GM18870 (cell line): ENCODE data around the gene IFNK.

Source experiments
- ATAC-seq: cut with Tn5 transposase; IDR thresholded peaks from one replicate; pipeline ENCODE4 v1.9.1; 2021; ENCODE audit warnings: moderate library complexity; ENCODE audit not compliant: unreplicated experiment

IFNK gene

DNA sequence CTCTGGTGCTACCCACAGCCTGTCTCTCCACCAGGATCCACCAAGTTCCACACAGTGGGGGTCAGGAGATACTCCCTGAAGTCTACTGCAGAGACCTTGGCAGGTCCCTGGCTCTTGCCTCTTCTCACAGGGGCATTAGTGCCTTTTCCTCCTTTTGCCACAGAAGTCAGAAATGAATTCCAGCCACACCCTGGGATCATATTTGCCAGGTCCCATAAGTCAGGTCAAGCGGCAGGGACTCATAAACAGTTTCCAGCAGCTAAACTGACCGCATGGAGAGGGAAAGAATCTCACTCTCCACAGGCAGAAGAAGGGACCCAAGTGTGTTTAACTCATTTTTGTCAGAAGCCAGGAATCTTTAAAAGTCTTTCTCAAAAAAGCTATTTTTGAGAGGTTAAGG, 13.3 kb upstream of the IFNK start:
- no peak for ATAC-seq

DNA sequence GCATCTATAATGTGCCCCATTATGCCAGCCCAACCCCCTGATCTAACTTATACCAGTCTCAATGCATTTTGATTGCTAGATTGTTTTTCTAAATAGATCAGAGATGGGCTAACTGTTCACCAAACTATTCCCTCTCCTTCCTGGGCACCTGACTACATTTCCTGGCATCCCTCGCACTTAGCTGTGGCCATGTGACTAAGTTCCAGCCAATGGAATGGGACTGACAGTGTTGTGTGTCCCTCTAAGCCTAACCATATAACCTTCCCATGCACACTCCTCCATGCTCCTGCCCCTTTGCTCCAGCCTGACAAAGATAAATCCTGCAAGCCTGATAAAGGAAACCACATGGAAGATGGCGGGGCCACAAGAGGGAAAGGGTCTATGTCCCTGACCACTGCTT, 12.3 kb upstream of the IFNK start:
- no peak for ATAC-seq

DNA sequence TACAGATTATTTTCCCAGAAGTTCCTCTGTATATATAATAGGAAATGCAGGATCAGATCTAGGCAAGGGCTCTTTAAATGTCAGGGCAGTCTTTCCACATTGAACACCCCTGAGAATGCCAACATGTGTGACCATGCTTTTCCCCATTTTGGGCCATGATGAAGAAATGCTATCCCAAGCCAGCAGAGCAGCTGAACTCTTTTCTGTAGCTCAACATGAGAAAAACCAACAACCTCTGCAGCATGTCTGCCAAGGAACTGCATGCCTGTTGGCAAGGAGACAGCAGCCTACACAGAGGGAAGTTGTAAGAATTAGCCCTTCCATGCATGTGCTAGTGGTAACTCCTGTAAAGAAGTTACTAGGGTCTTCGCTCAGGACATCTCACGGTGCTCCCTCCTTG, 9.5 kb upstream of the IFNK start:
- ATAC-seq: no peak

GRCh38 chr9:27518006-27518405, 6.1 kb upstream of the IFNK start:
- ATAC-seq: no peak

DNA sequence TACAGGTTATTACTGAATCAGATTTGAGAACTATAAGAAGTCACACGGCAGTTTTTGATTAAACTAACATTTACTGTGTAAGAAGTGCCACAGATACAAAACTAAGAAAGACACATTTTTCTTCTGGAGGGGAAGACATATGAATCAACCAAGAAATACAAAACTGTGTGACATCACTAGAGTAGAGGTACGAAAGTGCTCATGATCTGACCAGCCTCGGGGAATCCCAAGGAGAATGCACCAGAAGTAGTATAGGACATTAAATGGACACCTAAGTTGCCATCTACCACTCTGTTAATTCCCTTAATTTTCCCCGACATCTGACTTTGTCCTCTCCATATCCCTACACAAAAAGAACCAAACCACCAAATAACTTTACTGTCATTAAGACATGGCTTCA, 5.3 kb upstream of the IFNK start:
- ATAC-seq: no peak

DNA sequence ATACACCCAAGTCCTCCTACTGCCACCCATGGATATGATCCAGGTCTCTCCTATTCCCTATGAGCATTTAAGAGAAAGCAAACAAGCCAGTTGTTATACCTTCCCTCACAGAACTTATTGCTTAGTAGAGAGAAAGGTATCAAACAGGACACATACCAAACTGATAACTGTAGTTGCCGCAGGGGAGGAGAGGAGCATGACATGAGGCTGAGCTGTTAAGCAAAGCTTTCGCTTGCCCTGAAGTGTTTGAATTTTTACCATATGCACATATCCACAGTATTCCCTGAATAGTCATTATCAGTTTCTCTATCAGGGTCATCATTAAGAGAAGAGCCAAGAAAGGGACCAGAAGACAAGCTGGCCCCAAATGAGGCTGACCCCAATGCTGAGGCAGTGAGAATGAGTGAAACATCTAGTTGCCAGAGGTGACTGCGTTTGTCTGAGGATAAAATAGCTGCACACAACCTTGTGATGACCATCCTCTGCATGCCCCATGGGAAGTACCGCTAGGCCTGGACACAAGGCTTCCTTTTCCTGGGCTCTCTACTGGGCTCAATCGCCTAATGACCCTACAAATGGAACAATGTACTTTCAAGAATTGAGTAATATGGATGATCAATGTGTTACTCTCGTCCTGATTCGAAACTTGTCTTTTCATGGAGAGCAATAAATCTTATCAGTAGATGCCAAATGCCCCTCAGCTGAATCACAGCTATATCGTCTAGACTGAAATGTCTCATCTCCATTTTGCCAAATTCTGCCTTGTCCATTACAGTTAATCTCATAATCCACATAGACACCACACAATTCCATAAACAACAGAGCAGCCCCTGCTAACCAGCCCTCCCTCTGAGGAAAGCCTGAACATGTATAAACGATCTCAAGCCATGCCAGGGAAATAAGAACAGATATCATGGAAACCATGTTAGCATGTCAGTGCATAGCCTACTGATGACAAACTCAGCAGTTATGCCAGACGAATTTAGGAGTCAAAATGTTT, 4.3 kb upstream of the IFNK start:
- ATAC-seq: no peak

GRCh38 chr9:27520986-27521385, 3.1 kb upstream of the IFNK start:
- ATAC-seq: no peak

DNA sequence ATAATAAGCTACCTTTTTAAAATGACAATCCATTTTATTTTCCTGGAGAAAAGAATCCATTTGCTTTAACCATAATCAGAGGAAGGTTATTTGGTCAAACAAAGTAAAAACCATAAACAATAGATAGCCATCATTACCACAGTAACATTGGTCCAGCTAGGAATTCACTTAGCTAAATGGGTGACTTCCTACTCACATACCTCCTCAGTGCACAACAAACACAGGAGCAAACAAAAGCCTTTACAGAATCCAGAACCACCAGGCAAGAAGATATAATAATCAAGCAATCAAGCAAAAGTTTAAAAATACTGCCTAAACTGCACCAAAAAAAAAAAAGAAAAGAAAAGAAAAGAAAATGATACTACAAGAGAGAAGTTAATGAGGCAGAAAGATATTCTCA, 949 bp upstream of the IFNK start:
- ATAC-seq: no peak

GRCh38 chr9:27527702-27528075, 3.6 kb downstream of the IFNK start:
- no peak for ATAC-seq

- peak; percentile 47 for ATAC-seq
Observed at GRCh38 chr9:27528076-27528885, 4.2 kb downstream of the IFNK start.

DNA sequence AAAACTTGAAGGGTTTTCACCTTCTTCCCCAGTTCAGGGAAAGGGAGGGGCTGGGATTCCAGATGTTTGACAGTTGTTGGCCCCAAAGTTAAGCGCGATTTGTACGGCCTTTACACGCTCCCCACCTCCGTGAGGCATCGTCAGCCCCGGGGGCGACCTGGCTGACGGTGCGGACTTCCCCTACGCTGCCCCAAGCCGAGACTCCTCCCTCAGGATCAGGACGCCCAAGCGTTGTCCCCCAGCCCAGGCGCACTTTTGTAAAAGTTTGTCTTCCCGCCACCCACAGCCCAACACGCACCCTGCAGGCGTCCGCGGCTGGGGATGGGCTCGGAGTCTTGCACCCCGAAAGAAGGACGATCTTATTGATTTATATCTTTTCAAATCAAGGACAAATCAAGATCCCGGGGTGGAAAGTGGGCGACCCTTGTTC, 4.8 kb downstream of the IFNK start:
- peak; percentile 38 for ATAC-seq

- peak; percentile 44 for ATAC-seq
Observed at GRCh38 chr9:27529316-27530278, 5.5 kb downstream of the IFNK start, which contains the start of gene MOB3B. TSS of gene MOB3B (minus strand) at chr9:27529814. CDS start at chr9:27455550, 74,264 bp downstream.

DNA sequence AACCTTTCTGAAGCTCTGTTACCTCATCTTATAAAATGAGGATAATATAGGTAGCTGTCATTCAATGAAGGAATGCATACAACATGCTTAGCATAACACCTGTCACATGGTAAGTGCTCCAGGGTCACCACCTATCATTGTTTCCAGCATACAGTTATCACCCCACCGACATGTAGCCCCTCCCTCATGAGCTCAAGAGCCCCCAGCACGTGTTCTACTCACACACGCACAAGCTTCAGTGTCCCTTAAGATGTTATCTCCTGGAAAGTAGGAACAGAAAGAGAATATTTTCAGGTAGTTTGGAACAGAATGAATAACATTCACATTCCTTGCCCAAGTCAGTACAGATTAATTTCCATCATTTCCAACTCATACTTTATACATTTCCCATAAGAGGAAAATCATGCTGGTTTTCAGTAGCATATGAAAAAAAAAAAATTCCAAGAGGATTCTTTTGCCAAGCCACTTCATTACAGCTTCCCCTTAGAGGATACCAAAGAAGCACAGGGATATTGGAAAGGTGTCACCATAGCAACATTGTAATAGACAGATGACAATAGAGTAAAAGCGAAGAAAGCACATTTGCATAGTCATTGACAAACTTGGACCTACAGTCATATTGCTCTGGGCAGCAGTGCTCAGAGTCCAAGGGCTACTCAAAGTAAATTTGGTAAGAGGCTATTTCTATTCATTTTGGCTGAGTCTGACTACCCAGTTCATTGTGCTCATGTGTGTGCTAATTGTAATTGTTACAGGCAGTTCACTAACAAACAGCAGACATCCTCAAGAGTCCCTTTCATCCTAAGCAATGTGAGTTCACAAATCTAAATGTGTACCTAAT, 7.0 kb downstream of the IFNK start:
- no peak for ATAC-seq

GRCh38 chr9:27532046-27532445, 8.0 kb downstream of the IFNK start:
- no peak for ATAC-seq

DNA sequence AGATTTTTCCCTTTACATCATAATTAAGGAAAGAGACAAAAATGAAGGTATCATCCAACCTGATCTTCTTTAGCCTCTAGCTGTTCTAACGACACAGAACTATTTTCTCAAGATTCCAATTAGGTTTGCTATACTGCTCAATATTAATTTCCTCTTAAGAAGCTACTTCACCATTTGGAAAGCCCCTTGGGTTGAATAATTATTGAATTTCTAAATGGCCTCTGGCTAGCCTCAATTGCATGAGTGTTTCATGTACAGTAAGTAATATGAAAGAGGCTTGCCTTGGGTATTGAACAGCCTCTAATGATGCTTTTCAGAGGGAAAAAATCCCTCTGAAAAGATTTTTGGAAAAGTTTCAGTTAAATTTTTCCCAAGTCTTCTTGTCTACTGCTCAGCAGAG, 9.2 kb downstream of the IFNK start:
- ATAC-seq: no peak

- no peak for ATAC-seq
Observed at GRCh38 chr9:27534131-27534530, 10.0 kb downstream of the IFNK start.

GRCh38 chr9:27534658-27535209, 10.6 kb downstream of the IFNK start:
- no peak for ATAC-seq

DNA sequence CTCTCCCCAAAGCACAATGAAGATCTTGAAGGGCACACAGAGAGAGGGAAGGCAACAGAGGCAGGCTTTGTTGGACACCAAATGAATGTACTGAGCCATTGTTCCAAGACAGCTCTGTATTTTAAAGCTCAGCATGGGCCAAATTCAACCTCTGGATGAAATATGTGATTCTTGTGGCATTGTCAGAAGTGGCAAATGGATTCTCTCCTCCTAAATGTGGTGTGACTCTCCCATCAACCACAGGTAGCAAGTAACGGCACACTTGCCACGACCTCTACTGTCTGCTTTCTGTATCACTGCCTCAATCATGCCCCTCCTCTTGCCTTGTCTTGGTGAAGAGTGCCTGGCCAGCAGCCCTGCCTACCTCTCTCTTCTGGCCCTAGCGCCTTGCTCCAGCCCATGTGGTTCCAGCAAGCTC, 11.6 kb downstream of the IFNK start:
- peak; percentile 43 for ATAC-seq

DNA sequence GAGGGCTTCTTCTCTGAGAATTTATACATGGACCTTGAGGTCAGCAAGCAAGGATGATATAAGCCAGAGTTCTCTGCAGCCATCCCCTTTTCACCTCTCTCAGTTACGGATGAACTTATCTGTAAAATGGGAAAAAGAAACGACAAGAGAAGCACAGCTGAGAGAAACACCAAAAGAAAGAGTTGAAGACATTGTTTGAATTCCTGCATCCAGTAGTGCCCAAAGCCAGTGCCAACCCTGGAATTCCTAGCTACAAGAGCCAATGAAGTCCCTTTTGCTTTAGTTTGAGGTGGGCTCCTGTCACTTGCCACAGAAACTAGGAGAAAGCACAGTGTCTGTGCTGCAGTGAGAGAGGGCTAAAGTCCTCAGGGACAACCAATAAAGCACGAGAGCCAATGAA, 12.1 kb downstream of the IFNK start:
- no peak for ATAC-seq
